HT-29 (cell line): ENCODE results near the gene SCAP. TPM values are rescaled to one million over a fixed set of nuclear protein-coding genes. Genes with fewer than 3 reads are reported as not detected.
"Not testable (repeated sequence)": the region's sequence is repeated elsewhere in the genome, so short reads cannot be mapped to it uniquely, and the experiment has no call there.

ENCODE experiments used
- DNase-seq: peaks from one replicate; pipeline ENCODE4 v3.0.0-alpha.2; 2015; ENCODE audit warnings: low spot score
- total RNA-seq: library from RNA; depleted of rRNA; stranded (reverse); fragments of >200 nt; shearing (Covaris generic); gene quantifications from 2 replicates; pipeline ENCODE4 v1.2.3, GENCODE V29; 2014

SCAP gene
- total RNA-seq, 1 experiment from 2014 or later: 88.1 TPM

GRCh38 chr3:47481763-47482162 lies 6.0 kb upstream of the SCAP start:
- DNase-seq: not testable (repeated sequence)

- not testable (repeated sequence) for DNase-seq
Measured at GRCh38 chr3:47480267-47480666, 4.5 kb upstream of the SCAP start.

GRCh38 chr3:47479826-47480160 lies 4.1 kb upstream of the SCAP start:
- no peak for DNase-seq

GRCh38 chr3:47478022-47478421 lies 2.3 kb upstream of the SCAP start:
- no peak for DNase-seq

GRCh38 chr3:47476644-47477199 lies 981 bp upstream of the SCAP start:
- no peak for DNase-seq

- no peak for DNase-seq
Measured at GRCh38 chr3:47476330-47476626, 537 bp upstream of the SCAP start.

GRCh38 chr3:47475029-47475569 lies 642 bp downstream of the SCAP start:
- DNase-seq: peak; percentile 29

GRCh38 chr3:47473391-47473790 lies 2.4 kb downstream of the SCAP start:
- no peak for DNase-seq

- DNase-seq: no peak
Measured at GRCh38 chr3:47469616-47470015, 6.1 kb downstream of the SCAP start.

- not testable (repeated sequence) for DNase-seq
Measured at GRCh38 chr3:47468315-47468714, 7.4 kb downstream of the SCAP start.

GRCh38 chr3:47464588-47464987 lies 11.2 kb downstream of the SCAP start:
- DNase-seq: no peak

- DNase-seq: not testable (repeated sequence)
Measured at GRCh38 chr3:47459534-47460085, 16.1 kb downstream of the SCAP start.

- DNase-seq: no peak
Measured at GRCh38 chr3:47456984-47457383, 18.8 kb downstream of the SCAP start.

- no peak for DNase-seq
Measured at GRCh38 chr3:47455806-47456452, 19.8 kb downstream of the SCAP start.

GRCh38 chr3:47452453-47453215 lies 23.1 kb downstream of the SCAP start:
- no peak for DNase-seq

- no peak for DNase-seq
Measured at GRCh38 chr3:47444103-47444502, 31.6 kb downstream of the SCAP start.

- peak; percentile 57 for DNase-seq
Measured at GRCh38 chr3:47443611-47443995, 32.1 kb downstream of the SCAP start.

GRCh38 chr3:47441796-47442551 lies 33.8 kb downstream of the SCAP start:
- peak; percentile 25 for DNase-seq

- no peak for DNase-seq
Measured at GRCh38 chr3:47440131-47440530, 35.6 kb downstream of the SCAP start.

- DNase-seq: no peak
Measured at GRCh38 chr3:47436180-47436579, 39.6 kb downstream of the SCAP start.

GRCh38 chr3:47434849-47435248 lies 40.9 kb downstream of the SCAP start:
- no peak for DNase-seq

- peak; percentile 90 for DNase-seq
Measured at GRCh38 chr3:47433796-47434195, 41.9 kb downstream of the SCAP start.
